Neural cell (in vitro differentiated cells): ENCODE results near the gene RAD50. TPM values are rescaled to one million over a fixed set of nuclear protein-coding genes. Genes with fewer than 3 reads are reported as not detected.

Source experiments
- H2AFZ ChIP-seq: fragments of 200-600, 300-800 bp; sonication (generic), shearing (Covaris generic); 2 replicates; pipeline ENCODE4 v1.6.0; 2014; ENCODE audit warnings: low read depth, mild to moderate bottlenecking, antibody characterized with exemption, low read length, moderate library complexity
- H3F3A ChIP-seq: fragments of 200-600 bp; shearing (Covaris generic); 2 replicates; pipeline ENCODE4 v1.6.1; 2016; ENCODE audit warnings: mild to moderate bottlenecking, moderate library complexity, mixed read lengths, antibody characterized with exemption, low read length; ENCODE audit not compliant: insufficient read depth, poor library complexity, severe bottlenecking
- H3K27ac ChIP-seq: fragments of 200-600, 300-800 bp; sonication (generic), shearing (Covaris generic); 2 replicates; pipeline ENCODE4 v1.5.1; 2014; ENCODE audit warnings: mild to moderate bottlenecking, low read length, moderate library complexity
- H3K27me3 ChIP-seq: fragments of 300-800, 200-600 bp; sonication (generic), shearing (Covaris generic); 2 replicates; pipeline ENCODE4 v1.6.0; 2014; ENCODE audit warnings: mild to moderate bottlenecking, low read depth, low read length, moderate library complexity; ENCODE audit not compliant: insufficient read depth
- H3K36me3 ChIP-seq: fragments of 300-800, 200-600 bp; sonication (generic), shearing (Covaris generic); 2 replicates; pipeline ENCODE4 v1.5.1; 2014; ENCODE audit warnings: mild to moderate bottlenecking, antibody characterized with exemption, low read length, moderate library complexity; ENCODE audit not compliant: insufficient read depth
- H3K4me2 ChIP-seq: fragments of 300-800, 200-600 bp; sonication (generic), shearing (Covaris generic); 2 replicates; pipeline ENCODE4 v1.6.0; 2014; ENCODE audit warnings: mild to moderate bottlenecking, low read length
- H3K4me3 ChIP-seq: fragments of 300-800, 200-600 bp; sonication (generic), shearing (Covaris generic); 2 replicates; pipeline ENCODE4 v1.5.1; 2014; ENCODE audit warnings: mild to moderate bottlenecking, low read length, moderate library complexity
- H3K79me2 ChIP-seq: fragments of 200-600 bp; shearing (Covaris generic); replicated peaks from 2 replicates; pipeline ENCODE4 v1.6.0; 2014; ENCODE audit warnings: mild to moderate bottlenecking, low read length, moderate library complexity; ENCODE audit not compliant: insufficient read depth
- H3K9ac ChIP-seq: fragments of 300-800, 200-600 bp; sonication (generic), shearing (Covaris generic); 2 replicates; pipeline ENCODE4 v1.6.1; 2016; ENCODE audit warnings: mild to moderate bottlenecking, low read length, mixed read lengths
- H3K9me2 ChIP-seq: fragments of 200-600 bp; shearing (Covaris generic); 2 replicates; pipeline ENCODE4 v1.6.1; 2016; ENCODE audit warnings: mild to moderate bottlenecking, low read length, mixed read lengths; ENCODE audit not compliant: insufficient read depth
- H3K9me3 ChIP-seq: fragments of 200-600, 300-800 bp; sonication (generic), shearing (Covaris generic); 2 replicates; pipeline ENCODE4 v1.6.1; 2016; ENCODE audit warnings: mild to moderate bottlenecking, mixed run types, low read length, moderate library complexity, mixed read lengths
- H4K20me1 ChIP-seq: fragments of 200-600 bp; shearing (Covaris generic); 2 replicates; pipeline ENCODE4 v1.6.1; 2016; ENCODE audit warnings: mild to moderate bottlenecking, mixed run types; ENCODE audit not compliant: insufficient read depth
- EP300 ChIP-seq: fragments of 450-650 bp; conservative IDR thresholded peaks from 2 replicates; pipeline ENCODE4 v1.6.1; 2014; ENCODE audit warnings: antibody characterized with exemption, mild to moderate bottlenecking, moderate library complexity; ENCODE audit not compliant: poor library complexity, severe bottlenecking
- EZH2 ChIP-seq: fragments of 200-600, 300-800 bp; shearing (Covaris generic), sonication (generic); IDR thresholded peaks from 2 replicates; pipeline ENCODE4 v1.6.1; 2014; ENCODE audit warnings: antibody characterized with exemption, low read length, borderline replicate concordance, mild to moderate bottlenecking; ENCODE audit not compliant: insufficient read depth, poor library complexity, severe bottlenecking
- MXI1 ChIP-seq: fragments of 450-650 bp; conservative IDR thresholded peaks from 2 replicates; pipeline ENCODE4 v1.6.1; 2014; ENCODE audit warnings: antibody characterized with exemption, mild to moderate bottlenecking; ENCODE audit not compliant: poor library complexity, severe bottlenecking
- POLR2AphosphoS5 ChIP-seq: IDR thresholded peaks from 2 replicates; pipeline ENCODE4 v1.6.1; 2012
- RAD21 ChIP-seq: fragments of 450-650 bp; conservative IDR thresholded peaks from 2 replicates; pipeline ENCODE4 v1.6.1; 2014; ENCODE audit warnings: antibody characterized with exemption, mild to moderate bottlenecking, moderate library complexity
- SMC3 ChIP-seq: fragments of 450-650 bp; conservative IDR thresholded peaks from 2 replicates; pipeline ENCODE4 v1.6.1; 2014; ENCODE audit warnings: antibody characterized with exemption, mild to moderate bottlenecking, moderate library complexity; ENCODE audit not compliant: poor library complexity
- TAF1 ChIP-seq: IDR thresholded peaks from 2 replicates; pipeline ENCODE4 v1.6.1; 2012; ENCODE audit warnings: low read depth
- polyA plus RNA-seq: library from polyadenylated mRNA; depleted of rRNA; stranded (reverse); fragments of >200 nt; gene quantifications from 2 replicates; pipeline ENCODE4 v1.2.3, GENCODE V29; 2014
- TF ChIP-seq, protein P1 (sequence below): IDR thresholded peaks from 2 replicates; pipeline ENCODE4 v1.6.1; 2012; ENCODE audit warnings: borderline replicate concordance
- TF ChIP-seq, protein P2 (sequence below): fragments of 450-650 bp; IDR thresholded peaks from 2 replicates; pipeline ENCODE4 v1.5.1; 2014; ENCODE audit warnings: antibody characterized with exemption, mild to moderate bottlenecking, moderate library complexity; ENCODE audit not compliant: poor library complexity, severe bottlenecking

Gene RAD50
- polyA plus RNA-seq, 1 donor from 2014 or later: 6.7 TPM

DNA sequence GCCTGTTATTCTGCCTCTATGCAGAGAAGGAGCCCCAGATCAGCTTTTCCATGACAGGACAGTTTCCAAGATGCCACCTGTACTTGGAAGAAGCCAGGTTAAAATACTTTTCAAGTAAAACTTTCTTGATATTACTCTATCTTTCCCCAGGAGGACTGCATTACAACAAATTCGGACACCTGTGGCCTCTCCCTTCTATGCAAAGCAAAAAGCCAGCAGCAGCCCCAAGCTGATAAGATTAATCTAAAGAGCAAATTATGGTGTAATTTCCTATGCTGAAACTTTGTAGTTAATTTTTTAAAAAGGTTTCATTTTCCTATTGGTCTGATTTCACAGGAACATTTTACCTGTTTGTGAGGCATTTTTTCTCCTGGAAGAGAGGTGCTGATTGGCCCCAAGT lies 116.7 kb downstream of the RAD50 start:
- Histone ChIP-seq H3K9ac (no peak overlapping the region), H3K36me3 (no peaks in the 10 kb centered on the region), H3K4me2 (no peak overlapping the region), H3K9me2 (no peaks in the 10 kb centered on the region), H3K27me3 (no peaks in the 10 kb centered on the region), H3K79me2 (no peaks in the 10 kb centered on the region), H3K27ac (no peak overlapping the region), H3F3A (no peaks in the 10 kb centered on the region), H3K9me3 (no peaks in the 10 kb centered on the region), H3K4me3 (no peak overlapping the region), H2AFZ (no peak overlapping the region), H4K20me1 (no peaks in the 10 kb centered on the region)
- TF ChIP-seq POLR2AphosphoS5: no peak
- no peak for TF ChIP-seq EZH2
- TF ChIP-seq, protein P1, sequence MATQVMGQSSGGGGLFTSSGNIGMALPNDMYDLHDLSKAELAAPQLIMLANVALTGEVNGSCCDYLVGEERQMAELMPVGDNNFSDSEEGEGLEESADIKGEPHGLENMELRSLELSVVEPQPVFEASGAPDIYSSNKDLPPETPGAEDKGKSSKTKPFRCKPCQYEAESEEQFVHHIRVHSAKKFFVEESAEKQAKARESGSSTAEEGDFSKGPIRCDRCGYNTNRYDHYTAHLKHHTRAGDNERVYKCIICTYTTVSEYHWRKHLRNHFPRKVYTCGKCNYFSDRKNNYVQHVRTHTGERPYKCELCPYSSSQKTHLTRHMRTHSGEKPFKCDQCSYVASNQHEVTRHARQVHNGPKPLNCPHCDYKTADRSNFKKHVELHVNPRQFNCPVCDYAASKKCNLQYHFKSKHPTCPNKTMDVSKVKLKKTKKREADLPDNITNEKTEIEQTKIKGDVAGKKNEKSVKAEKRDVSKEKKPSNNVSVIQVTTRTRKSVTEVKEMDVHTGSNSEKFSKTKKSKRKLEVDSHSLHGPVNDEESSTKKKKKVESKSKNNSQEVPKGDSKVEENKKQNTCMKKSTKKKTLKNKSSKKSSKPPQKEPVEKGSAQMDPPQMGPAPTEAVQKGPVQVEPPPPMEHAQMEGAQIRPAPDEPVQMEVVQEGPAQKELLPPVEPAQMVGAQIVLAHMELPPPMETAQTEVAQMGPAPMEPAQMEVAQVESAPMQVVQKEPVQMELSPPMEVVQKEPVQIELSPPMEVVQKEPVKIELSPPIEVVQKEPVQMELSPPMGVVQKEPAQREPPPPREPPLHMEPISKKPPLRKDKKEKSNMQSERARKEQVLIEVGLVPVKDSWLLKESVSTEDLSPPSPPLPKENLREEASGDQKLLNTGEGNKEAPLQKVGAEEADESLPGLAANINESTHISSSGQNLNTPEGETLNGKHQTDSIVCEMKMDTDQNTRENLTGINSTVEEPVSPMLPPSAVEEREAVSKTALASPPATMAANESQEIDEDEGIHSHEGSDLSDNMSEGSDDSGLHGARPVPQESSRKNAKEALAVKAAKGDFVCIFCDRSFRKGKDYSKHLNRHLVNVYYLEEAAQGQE: no peak
- TF ChIP-seq MXI1: no peak
- TF ChIP-seq EP300: no peak
- TF ChIP-seq SMC3: no peak
- TF ChIP-seq, protein P2, sequence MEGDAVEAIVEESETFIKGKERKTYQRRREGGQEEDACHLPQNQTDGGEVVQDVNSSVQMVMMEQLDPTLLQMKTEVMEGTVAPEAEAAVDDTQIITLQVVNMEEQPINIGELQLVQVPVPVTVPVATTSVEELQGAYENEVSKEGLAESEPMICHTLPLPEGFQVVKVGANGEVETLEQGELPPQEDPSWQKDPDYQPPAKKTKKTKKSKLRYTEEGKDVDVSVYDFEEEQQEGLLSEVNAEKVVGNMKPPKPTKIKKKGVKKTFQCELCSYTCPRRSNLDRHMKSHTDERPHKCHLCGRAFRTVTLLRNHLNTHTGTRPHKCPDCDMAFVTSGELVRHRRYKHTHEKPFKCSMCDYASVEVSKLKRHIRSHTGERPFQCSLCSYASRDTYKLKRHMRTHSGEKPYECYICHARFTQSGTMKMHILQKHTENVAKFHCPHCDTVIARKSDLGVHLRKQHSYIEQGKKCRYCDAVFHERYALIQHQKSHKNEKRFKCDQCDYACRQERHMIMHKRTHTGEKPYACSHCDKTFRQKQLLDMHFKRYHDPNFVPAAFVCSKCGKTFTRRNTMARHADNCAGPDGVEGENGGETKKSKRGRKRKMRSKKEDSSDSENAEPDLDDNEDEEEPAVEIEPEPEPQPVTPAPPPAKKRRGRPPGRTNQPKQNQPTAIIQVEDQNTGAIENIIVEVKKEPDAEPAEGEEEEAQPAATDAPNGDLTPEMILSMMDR: no peak
- TF ChIP-seq RAD21: no peak
- TF ChIP-seq TAF1: no peak

DNA sequence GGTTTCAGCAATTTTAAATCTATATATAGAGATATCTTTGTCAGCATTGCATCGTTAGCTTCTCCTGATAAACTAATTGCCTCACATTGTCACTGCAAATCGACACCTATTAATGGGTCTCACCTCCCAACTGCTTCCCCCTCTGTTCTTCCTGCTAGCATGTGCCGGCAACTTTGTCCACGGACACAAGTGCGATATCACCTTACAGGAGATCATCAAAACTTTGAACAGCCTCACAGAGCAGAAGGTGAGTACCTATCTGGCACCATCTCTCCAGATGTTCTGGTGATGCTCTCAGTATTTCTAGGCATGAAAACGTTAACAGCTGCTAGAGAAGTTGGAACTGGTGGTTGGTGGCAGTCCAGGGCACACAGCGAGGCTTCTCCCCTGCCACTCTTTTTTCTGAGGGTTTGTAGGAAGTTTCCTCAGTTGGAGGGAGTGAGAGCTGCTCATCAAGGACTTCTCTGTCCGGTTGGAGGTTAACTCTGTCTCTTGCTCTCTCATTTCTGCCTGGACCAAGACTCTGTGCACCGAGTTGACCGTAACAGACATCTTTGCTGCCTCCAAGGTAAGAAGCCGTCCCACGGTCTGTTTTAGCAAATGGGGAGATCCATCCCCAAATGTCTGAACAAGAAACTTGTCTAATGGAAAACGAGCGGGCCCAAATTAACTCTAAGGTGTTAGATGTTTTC lies 117.3 kb downstream of the RAD50 start, which contains the start of gene IL4:
Gene IL4 (plus strand): TSS at position 51 of the 692 bp plus-strand sequence. CDS start 62 bp downstream, at position 113.
- Histone ChIP-seq H3K9me2 (no peaks in the 10 kb centered on the region), H3K9me3 (no peaks in the 10 kb centered on the region), H3K36me3 (no peaks in the 10 kb centered on the region), H3K79me2 (no peaks in the 10 kb centered on the region), H3K4me3 (no peak within 1 kb of the TSS), H4K20me1 (no peaks in the 10 kb centered on the region), H3F3A (no peaks in the 10 kb centered on the region), H3K27ac (no peak within 1 kb of the TSS), H3K4me2 (no peak within 1 kb of the TSS), H2AFZ (no peak within 1 kb of the TSS), H3K27me3 (no peaks in the 10 kb centered on the region), H3K9ac (no peak within 1 kb of the TSS)
- TF ChIP-seq MXI1: no peak
- no peak for TF ChIP-seq TAF1
- TF ChIP-seq SMC3: no peak
- TF ChIP-seq RAD21: no peak
- TF ChIP-seq EP300: no peak
- TF ChIP-seq POLR2AphosphoS5: no peak
- TF ChIP-seq, protein P1: no peak
- TF ChIP-seq, protein P2: no peak
- TF ChIP-seq EZH2: no peak
